GM12878 (cell line): ENCODE data around the gene CTNNBIP1. TPM values are rescaled to one million over a fixed set of nuclear protein-coding genes. Genes with fewer than 3 reads are reported as not detected.

Experiments
- ATAC-seq: fragments of 200-7000 bp; cut with Tn5 transposase; 3 replicates; pipeline ENCODE4 v1.9.1; 2020; ENCODE audit warnings: mild to moderate bottlenecking, moderate library complexity
- BruUV-seq: library from RNA; stranded (reverse); fragments of 400-500 nt; replicated peaks from 2 replicates; lab custom pipeline; 2021; lab: Mats Ljungman, UMichigan
- CTCF ChIA-PET: fragments of 300-600 bp; sonication (Branson Sonifier 250); formaldehyde crosslinking; extraction: SDS; loops from one replicate; lab custom pipeline; 2021; ENCODE audit warnings: inconsistent platforms; lab: Yijun Ruan, JAX
- POLR2A ChIA-PET: fragments of 350-600 bp; formaldehyde crosslinking; extraction: SDS; loops from one replicate; lab custom pipeline; 2021; ENCODE audit warnings: inconsistent platforms; lab: Charles Lee
- RAD21 ChIA-PET: fragments of 300-600 bp; sonication (Branson Sonifier 250); formaldehyde crosslinking; loops from one replicate; lab custom pipeline; 2023; ENCODE audit warnings: antibody characterized with exemption; ENCODE audit not compliant: unreplicated experiment; lab: Charles Lee
- SMC1A ChIA-PET: fragments of 300-600 bp; sonication (Branson Sonifier 250); formaldehyde crosslinking; loops from one replicate; lab custom pipeline; 2023; ENCODE audit not compliant: unreplicated experiment, uncharacterized antibody; lab: Charles Lee
- DNase-seq: peaks from one replicate; pipeline ENCODE4 v3.0.0-alpha.2; 2011; ENCODE audit warnings: low read depth, low spot score
- FAIRE-seq: peaks from 3 replicates; lab custom pipeline; 2011; peaks lifted over from hg19 to GRCh38; lab: Jason Lieb, UNC
- H2AFZ ChIP-seq: 2 replicates; pipeline ENCODE4 v1.6.0; 2011; ENCODE audit warnings: low read depth, low read length, control low read depth; ENCODE audit not compliant: control insufficient read depth
- H3K27ac ChIP-seq: 2 replicates; pipeline ENCODE4 v1.5.1; 2011; ENCODE audit warnings: control low read depth; ENCODE audit not compliant: control insufficient read depth, insufficient read depth
- H3K27me3 ChIP-seq, 2 experiments: replicated peaks in 1 of 2; 2 replicates each; pipeline versions ENCODE4 v1.6.0 to v1.6.1; 2011; ENCODE audit warnings: low read length in 1 of 2; ENCODE audit not compliant: control insufficient read depth in 2 of 2, insufficient read depth in 2 of 2
- H3K36me3 ChIP-seq, 2 experiments: 2 replicates each; pipeline ENCODE4 v1.5.1; 2011; ENCODE audit warnings: low read length in 1 of 2; ENCODE audit not compliant: control insufficient read depth in 2 of 2, insufficient read depth in 2 of 2
- H3K4me1 ChIP-seq: 2 replicates; pipeline ENCODE4 v1.6.1; 2011; ENCODE audit warnings: mild to moderate bottlenecking, low read length, moderate library complexity, mixed read lengths; ENCODE audit not compliant: control insufficient read depth, insufficient read depth
- H3K4me2 ChIP-seq: 2 replicates; pipeline ENCODE4 v1.6.0; 2011; ENCODE audit warnings: control low read depth; ENCODE audit not compliant: control insufficient read depth, insufficient read depth
- H3K4me3 ChIP-seq: fragments of 200-600 bp; sonication (generic); 2 replicates; pipeline ENCODE4 v1.5.1; 2016
- H3K79me2 ChIP-seq: 2 replicates; pipeline ENCODE4 v1.6.0; 2011; ENCODE audit warnings: low read length; ENCODE audit not compliant: control insufficient read depth, insufficient read depth
- H3K9ac ChIP-seq: 2 replicates; pipeline ENCODE4 v1.8.0; 2011; ENCODE audit warnings: low read length, control low read depth, mixed read lengths; ENCODE audit not compliant: control insufficient read depth, insufficient read depth
- H3K9me3 ChIP-seq: replicated peaks from 3 replicates; pipeline ENCODE4 v1.5.1; 2011; ENCODE audit warnings: mild to moderate bottlenecking, low read length; ENCODE audit not compliant: control insufficient read depth, insufficient read depth
- H4K20me1 ChIP-seq: 2 replicates; pipeline ENCODE4 v1.6.0; 2011; ENCODE audit not compliant: control insufficient read depth, insufficient read depth
- CBX5 ChIP-seq: sonication (generic); IDR thresholded peaks from 2 replicates; pipeline ENCODE4 v1.6.1; 2016; ENCODE audit warnings: low read depth, moderate library complexity, mild to moderate bottlenecking, inconsistent platforms
- CREB1 ChIP-seq: IDR thresholded peaks from 2 replicates; pipeline ENCODE4 v1.6.1; 2012; ENCODE audit warnings: low read depth, mild to moderate bottlenecking, inconsistent platforms
- EED ChIP-seq: sonication (generic); IDR thresholded peaks from 2 replicates; pipeline ENCODE4 v1.6.1; 2016; ENCODE audit warnings: antibody characterized with exemption, low read depth
- EP300 ChIP-seq, 2 experiments: fragments of 150-350 bp in 1 of 2; IDR thresholded peaks; 2 replicates each; pipeline ENCODE4 v1.6.1; 2011 to 2012; ENCODE audit warnings: low read depth in 2 of 2, low read length in 2 of 2, borderline replicate concordance in 1 of 2, improper control_type of control experiment in 1 of 2, inconsistent platforms in 1 of 2; ENCODE audit not compliant: control insufficient read depth in 1 of 2
- GABPA ChIP-seq: IDR thresholded peaks from 2 replicates; pipeline ENCODE4 v1.6.1; 2014; ENCODE audit warnings: antibody characterized with exemption, low read depth, mild to moderate bottlenecking, inconsistent platforms
- MEF2B ChIP-seq: fragments of 450-650 bp; IDR thresholded peaks from 2 replicates; pipeline ENCODE4 v1.6.1; 2018; ENCODE audit warnings: mild to moderate bottlenecking, moderate library complexity; ENCODE audit not compliant: partially characterized antibody, poor library complexity, severe bottlenecking
- MTA2 ChIP-seq: fragments of 450-650 bp; IDR thresholded peaks from 2 replicates; pipeline ENCODE4 v1.6.1; 2016; ENCODE audit warnings: low read depth, mild to moderate bottlenecking, moderate library complexity
- PAX5 ChIP-seq: IDR thresholded peaks from 2 replicates; pipeline ENCODE4 v1.6.1; 2011; ENCODE audit warnings: low read depth, low read length, borderline replicate concordance
- RAD21 ChIP-seq: IDR thresholded peaks from 2 replicates; pipeline ENCODE4 v1.6.1; 2011; ENCODE audit warnings: mild to moderate bottlenecking, low read depth, low read length, moderate library complexity; ENCODE audit not compliant: insufficient read depth
- RUNX3 ChIP-seq: IDR thresholded peaks from 2 replicates; pipeline ENCODE4 v1.6.1; 2012; ENCODE audit warnings: low read length, inconsistent platforms
- SMAD1 ChIP-seq: fragments of 450-650 bp; IDR thresholded peaks from 2 replicates; pipeline ENCODE4 v1.6.1; 2018; ENCODE audit warnings: mild to moderate bottlenecking, low read depth; ENCODE audit not compliant: partially characterized antibody
- WGBS: methylation state at CpG from one replicate; pipeline ENCODE4 v1.1.6; 2016; ENCODE audit warnings: low lambda C conversion rate; ENCODE audit not compliant: insufficient replicate concordance, insufficient coverage; ENCODE audit errors: missing lambda C conversion rate; 5-methylcytosine and 5-hydroxymethylcytosine counted together
- in situ Hi-C: fragments of 300-500 bp; cut with MboI; formaldehyde crosslinking; loops from 9 replicates; pipeline ENCODE4 v1.14.3; 2018; ENCODE audit warnings: mixed read lengths
- intact Hi-C: fragments of 100-400 bp; cut with micrococcal nuclease; formaldehyde crosslinking; loops from one replicate; pipeline ENCODE4 v1.14.2; 2022; ENCODE audit not compliant: unreplicated experiment
- polyA plus RNA-seq, 11 experiments: library from polyadenylated mRNA; depleted of rRNA in 4 of 11; unstranded in 6 of 11; stranded (reverse) in 5 of 11; fragments of >200 nt; fragmentation: Nextera tagmentation in 4 of 11; fragmentation: Illumina TruSeq in 1 of 11; extraction: Ambion mirVana in 4 of 11; extraction: Trizol in 1 of 11; gene quantifications; 1 replicate in 1 of 11; 2 replicates in 10 of 11; pipeline versions ENCODE4 v1.2.1 to v1.2.3, GENCODE V29; 2011 to 2016; ENCODE audit warnings: inconsistent platforms in 2 of 11, missing spikeins in 2 of 11, low read depth in 1 of 11
- total RNA-seq, 4 experiments: library from RNA; depleted of rRNA in 3 of 4; stranded (reverse); fragments of >200 nt in 3 of 4; fragmentation: Illumina TruSeq in 1 of 4; extraction: Trizol in 1 of 4; gene quantifications; 2 replicates each; pipeline versions ENCODE4 v1.2.1 to v1.2.3, GENCODE V29; 2013 to 2021
- TF ChIP-seq, protein P1 (sequence below): IDR thresholded peaks from 2 replicates; pipeline ENCODE4 v1.6.1; 2012; ENCODE audit warnings: improper control_type of control experiment, low read depth, low read length; ENCODE audit not compliant: insufficient replicate concordance
- TF ChIP-seq, protein P2 (sequence below): fragments of 150-350 bp; IDR thresholded peaks from 2 replicates; pipeline ENCODE4 v1.6.1; 2016; ENCODE audit warnings: low read depth, low read length

The CTNNBIP1 gene
- total and polyA plus RNA-seq, 10 of the 15 experiments (the other 5 are each of a cell fraction or from before 2014, with no cell fraction given), result 0.42 to 31.8 (median 10.8) TPM

DNA sequence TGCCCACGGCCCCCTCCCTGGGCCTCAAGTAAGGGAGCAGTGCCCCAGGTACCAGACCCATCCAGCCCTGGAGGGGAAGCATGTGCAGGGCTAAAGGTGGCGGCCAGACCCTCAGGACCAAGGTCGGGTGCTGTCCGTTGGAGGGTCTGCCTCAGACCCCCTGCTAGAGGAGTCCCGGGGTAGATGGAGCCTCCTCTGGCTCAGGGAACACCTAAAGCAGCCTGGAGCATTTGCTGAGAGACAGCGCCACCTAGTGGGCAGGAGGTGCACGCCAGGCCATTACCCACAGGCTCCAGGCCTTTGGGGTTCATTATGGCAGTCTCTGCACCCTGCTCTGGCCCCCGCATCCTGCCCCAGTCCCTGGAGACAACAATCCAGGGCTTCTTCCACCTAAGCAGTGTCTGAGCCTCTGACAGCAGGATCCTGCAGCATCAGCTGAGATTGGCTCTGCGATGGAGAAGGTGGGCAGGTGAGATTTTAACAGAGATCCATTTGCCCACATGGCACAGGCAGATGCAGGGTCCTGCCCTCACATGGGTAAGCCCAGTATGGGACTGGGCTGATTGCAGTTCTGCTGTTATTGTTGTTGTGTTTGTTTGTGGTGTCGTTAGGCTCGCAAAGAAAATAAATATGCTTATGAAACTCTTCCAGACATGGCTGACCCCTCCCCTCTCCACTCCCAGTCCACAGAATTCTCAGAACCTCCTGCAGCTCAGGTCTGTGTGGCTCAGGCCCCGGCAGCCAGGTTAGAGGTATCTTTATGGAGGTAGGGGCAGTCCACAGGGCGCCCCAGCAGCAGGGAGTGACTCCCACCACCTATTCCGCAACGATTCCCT lies 42.4 kb downstream of the CTNNBIP1 start:
- Histone ChIP-seq H3K36me3 (no peaks in the 10 kb centered on the region), H3K4me2 (no peak overlapping the region), H3K4me3 (no peak overlapping the region), H3K9me3 (no peaks in the 10 kb centered on the region), H3K27ac (no peak overlapping the region), H4K20me1 (no peaks in the 10 kb centered on the region), H3K9ac (0 out of 2 replicates have a peak overlapping the region, but pooled peaks have one; percentile 25), H3K79me2 (no peaks in the 10 kb centered on the region), H3K27me3 (no peaks in the 10 kb centered on the region), H2AFZ (peak overlapping the region; percentile 57), H3K4me1 (peaks cover 22% of the 10 kb centered on the region)
- no TSS peak for BruUV-seq
- FAIRE-seq (peak; percentile 35), DNase-seq (peak; percentile 36), ATAC-seq (peak; percentile 90)
- ChIA-PET RAD21 (interaction anchor here (0.8 to 7.1 kb wide), 11 partner anchors 10 to 584 kb away, joined by 3 to 174 read pairs (median 6); no protein-coding TSS in a partner anchor), SMC1A (interaction anchor here (0.6 to 16.6 kb wide), 11 partner anchors 14 to 254 kb away, joined by 3 to 428 read pairs (median 3); no protein-coding TSS in a partner anchor), CTCF (interaction anchor here (0.7 to 19.1 kb wide), 32 partner anchors 10 to 563 kb away, joined by 3 to 562 read pairs (median 4); partner anchors contain the start of genes CENPS, CTNNBIP1, LZIC and NMNAT1), POLR2A (interaction anchor here (0.7 to 1.8 kb wide), 2 partner anchors 25 to 81 kb away, joined by 3 to 8 read pairs; no protein-coding TSS in a partner anchor)
- intact Hi-C loops (loop anchor here (1.0 to 10.0 kb wide), 4 partner anchors 83 to 373 kb away; no protein-coding TSS in a partner anchor), in situ Hi-C loops (loop anchor here (5.0 kb wide), 2 partner anchors 80 to 235 kb away; no protein-coding TSS in a partner anchor)
- 40% methylated on average over 15 of the region's 15 CpGs for WGBS
- TF ChIP-seq RUNX3 (peak; percentile 25; the same call in 1 of the 2 replicates), CREB1 (no peak), EP300 (IDR thresholded peaks at IDR 0.05; ENCODE audit: borderline replicate concordance in 1 of 2, control insufficient read depth in 1 of 2, low read depth in 2 of 2, low read length in 2 of 2) (no peak), MEF2B (no peak), CBX5 (no peak), MTA2 (no peak), EED (no peak), SMAD1 (no peak), PAX5 (no peak), GABPA (no peak), RAD21 (peak; percentile 97)
- TF ChIP-seq, protein P1, sequence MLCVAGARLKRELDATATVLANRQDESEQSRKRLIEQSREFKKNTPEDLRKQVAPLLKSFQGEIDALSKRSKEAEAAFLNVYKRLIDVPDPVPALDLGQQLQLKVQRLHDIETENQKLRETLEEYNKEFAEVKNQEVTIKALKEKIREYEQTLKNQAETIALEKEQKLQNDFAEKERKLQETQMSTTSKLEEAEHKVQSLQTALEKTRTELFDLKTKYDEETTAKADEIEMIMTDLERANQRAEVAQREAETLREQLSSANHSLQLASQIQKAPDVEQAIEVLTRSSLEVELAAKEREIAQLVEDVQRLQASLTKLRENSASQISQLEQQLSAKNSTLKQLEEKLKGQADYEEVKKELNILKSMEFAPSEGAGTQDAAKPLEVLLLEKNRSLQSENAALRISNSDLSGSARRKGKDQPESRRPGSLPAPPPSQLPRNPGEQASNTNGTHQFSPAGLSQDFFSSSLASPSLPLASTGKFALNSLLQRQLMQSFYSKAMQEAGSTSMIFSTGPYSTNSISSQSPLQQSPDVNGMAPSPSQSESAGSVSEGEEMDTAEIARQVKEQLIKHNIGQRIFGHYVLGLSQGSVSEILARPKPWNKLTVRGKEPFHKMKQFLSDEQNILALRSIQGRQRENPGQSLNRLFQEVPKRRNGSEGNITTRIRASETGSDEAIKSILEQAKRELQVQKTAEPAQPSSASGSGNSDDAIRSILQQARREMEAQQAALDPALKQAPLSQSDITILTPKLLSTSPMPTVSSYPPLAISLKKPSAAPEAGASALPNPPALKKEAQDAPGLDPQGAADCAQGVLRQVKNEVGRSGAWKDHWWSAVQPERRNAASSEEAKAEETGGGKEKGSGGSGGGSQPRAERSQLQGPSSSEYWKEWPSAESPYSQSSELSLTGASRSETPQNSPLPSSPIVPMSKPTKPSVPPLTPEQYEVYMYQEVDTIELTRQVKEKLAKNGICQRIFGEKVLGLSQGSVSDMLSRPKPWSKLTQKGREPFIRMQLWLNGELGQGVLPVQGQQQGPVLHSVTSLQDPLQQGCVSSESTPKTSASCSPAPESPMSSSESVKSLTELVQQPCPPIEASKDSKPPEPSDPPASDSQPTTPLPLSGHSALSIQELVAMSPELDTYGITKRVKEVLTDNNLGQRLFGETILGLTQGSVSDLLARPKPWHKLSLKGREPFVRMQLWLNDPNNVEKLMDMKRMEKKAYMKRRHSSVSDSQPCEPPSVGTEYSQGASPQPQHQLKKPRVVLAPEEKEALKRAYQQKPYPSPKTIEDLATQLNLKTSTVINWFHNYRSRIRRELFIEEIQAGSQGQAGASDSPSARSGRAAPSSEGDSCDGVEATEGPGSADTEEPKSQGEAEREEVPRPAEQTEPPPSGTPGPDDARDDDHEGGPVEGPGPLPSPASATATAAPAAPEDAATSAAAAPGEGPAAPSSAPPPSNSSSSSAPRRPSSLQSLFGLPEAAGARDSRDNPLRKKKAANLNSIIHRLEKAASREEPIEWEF, result no peak
- TF ChIP-seq, protein P2, sequence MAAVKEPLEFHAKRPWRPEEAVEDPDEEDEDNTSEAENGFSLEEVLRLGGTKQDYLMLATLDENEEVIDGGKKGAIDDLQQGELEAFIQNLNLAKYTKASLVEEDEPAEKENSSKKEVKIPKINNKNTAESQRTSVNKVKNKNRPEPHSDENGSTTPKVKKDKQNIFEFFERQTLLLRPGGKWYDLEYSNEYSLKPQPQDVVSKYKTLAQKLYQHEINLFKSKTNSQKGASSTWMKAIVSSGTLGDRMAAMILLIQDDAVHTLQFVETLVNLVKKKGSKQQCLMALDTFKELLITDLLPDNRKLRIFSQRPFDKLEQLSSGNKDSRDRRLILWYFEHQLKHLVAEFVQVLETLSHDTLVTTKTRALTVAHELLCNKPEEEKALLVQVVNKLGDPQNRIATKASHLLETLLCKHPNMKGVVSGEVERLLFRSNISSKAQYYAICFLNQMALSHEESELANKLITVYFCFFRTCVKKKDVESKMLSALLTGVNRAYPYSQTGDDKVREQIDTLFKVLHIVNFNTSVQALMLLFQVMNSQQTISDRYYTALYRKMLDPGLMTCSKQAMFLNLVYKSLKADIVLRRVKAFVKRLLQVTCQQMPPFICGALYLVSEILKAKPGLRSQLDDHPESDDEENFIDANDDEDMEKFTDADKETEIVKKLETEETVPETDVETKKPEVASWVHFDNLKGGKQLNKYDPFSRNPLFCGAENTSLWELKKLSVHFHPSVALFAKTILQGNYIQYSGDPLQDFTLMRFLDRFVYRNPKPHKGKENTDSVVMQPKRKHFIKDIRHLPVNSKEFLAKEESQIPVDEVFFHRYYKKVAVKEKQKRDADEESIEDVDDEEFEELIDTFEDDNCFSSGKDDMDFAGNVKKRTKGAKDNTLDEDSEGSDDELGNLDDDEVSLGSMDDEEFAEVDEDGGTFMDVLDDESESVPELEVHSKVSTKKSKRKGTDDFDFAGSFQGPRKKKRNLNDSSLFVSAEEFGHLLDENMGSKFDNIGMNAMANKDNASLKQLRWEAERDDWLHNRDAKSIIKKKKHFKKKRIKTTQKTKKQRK, result no peak
